GM13977 (cell line): ENCODE measurements around the gene LMBR1L.

ENCODE experiments used
- DNase-seq: peaks from one replicate; pipeline ENCODE4 v3.0.0; 2012; ENCODE audit warnings: low spot score
- in situ Hi-C: fragments of 300-500 bp; cut with MboI; formaldehyde crosslinking; loops from one replicate; pipeline ENCODE4 v1.12.0; 2022; ENCODE audit warnings: low sequenced_read_pairs, low pct_unique_long_range_greater_than_20kb, mixed read lengths, inconsistent platforms; ENCODE audit not compliant: unreplicated experiment
- TF ChIP-seq, protein P1 (sequence below): IDR thresholded peaks from 2 replicates; pipeline ENCODE4 v1.5.1; 2012; ENCODE audit warnings: mild to moderate bottlenecking, control low read depth; ENCODE audit not compliant: insufficient read depth; ENCODE audit errors: extremely low read depth, missing control alignments

LMBR1L gene

DNA sequence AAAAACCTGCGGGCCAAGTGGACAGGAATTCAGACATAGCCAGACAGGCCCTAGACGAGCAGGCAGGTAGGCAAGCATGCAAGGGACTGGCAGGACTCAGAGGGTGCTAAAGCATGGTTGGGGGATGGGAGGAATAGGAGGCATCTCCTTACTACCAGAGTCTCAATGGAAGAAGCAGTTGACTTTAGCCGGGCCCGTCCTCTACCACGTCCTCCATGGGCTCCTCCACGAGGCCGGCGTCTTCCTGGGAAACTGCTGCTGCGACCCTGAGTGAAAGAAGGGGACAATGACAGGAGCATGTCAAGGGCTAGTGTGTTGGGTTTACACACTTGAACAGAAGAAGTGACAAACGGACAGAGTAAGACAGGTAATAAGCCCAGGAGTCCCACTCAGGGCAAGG, 61.7 kb downstream of the LMBR1L start:
- in situ Hi-C loops = no loop called here
- DNase-seq = no peak
- TF ChIP-seq, protein P1, sequence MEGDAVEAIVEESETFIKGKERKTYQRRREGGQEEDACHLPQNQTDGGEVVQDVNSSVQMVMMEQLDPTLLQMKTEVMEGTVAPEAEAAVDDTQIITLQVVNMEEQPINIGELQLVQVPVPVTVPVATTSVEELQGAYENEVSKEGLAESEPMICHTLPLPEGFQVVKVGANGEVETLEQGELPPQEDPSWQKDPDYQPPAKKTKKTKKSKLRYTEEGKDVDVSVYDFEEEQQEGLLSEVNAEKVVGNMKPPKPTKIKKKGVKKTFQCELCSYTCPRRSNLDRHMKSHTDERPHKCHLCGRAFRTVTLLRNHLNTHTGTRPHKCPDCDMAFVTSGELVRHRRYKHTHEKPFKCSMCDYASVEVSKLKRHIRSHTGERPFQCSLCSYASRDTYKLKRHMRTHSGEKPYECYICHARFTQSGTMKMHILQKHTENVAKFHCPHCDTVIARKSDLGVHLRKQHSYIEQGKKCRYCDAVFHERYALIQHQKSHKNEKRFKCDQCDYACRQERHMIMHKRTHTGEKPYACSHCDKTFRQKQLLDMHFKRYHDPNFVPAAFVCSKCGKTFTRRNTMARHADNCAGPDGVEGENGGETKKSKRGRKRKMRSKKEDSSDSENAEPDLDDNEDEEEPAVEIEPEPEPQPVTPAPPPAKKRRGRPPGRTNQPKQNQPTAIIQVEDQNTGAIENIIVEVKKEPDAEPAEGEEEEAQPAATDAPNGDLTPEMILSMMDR = no peak
